ENCODE data around the gene ATP4B.
"Not testable (repeated sequence)": the region's sequence is repeated elsewhere in the genome, so short reads cannot be mapped to it uniquely, and the experiment has no call there.

ATP4B gene

DNA sequence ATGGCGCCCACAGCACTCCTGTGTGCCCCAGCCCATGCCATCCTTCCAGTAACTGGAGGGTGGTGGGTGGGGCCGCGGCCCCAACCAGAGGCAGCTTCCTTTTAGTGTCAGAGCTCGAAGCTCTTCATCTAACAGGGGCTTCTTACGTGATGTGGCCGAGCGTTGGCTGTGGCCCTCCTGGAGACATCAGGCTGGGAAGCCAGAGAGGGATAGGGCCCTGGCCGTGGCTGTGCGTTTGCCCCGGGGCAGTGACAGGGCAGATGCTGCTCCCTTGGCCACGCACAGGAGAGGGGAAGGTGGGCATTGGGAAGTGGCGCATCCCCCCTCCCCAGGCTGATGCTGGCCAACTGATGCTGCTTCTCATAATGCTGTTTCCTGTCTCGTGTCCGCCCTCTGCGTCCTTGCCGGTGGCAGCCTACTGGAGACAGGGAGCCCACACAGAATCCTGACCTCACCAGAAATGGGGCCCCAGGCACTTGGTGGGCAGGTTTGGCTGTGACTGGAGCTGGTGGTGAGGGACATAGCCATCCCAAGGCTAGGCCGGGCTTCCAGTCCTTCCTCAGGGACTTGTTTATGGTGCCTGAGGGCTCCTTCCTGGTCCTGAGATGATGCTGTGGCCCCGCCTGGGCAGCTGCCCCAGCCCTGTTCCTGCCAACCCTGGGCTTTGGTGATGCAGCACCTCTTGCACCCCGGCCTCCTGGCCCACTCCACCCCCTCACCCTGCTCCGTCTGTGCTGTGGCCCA, 34.3 kb downstream of the ATP4B start:
- DNase-seq, result no peak

DNA sequence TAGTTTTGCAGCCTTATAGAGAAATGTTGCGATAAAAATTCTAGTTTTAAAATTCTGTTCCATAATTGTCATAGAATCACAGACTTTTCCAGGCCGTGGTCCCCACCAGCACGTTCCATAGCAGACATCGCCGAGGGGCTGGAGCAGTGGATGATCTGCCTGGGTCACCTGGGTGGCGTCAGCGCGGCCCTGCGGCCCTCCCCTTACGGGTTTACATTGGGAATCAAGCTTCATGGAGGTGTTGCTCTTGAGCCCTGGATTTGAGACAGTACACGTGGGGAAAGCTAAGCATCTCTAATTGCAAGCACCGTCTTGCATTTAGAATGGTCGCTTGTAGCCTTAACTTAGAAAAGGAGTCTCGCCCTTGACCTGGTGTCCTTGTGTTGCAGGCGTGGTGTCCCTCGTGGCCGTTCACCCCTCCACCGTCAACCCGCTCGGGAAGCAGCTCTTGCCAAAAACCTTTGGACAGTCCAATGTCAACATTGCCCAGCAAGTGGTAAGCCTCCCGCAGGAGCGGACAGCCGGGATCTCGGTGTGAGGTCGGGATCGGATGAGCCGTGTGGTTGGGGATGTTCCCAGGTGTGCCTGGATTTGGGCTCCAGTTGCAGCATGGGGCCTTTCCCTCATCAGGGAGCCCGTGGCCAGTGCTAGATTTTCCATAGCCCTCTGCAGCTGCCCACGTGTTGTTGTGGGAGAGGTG, 35.1 kb downstream of the ATP4B start:
- DNase-seq, result no peak

DNA sequence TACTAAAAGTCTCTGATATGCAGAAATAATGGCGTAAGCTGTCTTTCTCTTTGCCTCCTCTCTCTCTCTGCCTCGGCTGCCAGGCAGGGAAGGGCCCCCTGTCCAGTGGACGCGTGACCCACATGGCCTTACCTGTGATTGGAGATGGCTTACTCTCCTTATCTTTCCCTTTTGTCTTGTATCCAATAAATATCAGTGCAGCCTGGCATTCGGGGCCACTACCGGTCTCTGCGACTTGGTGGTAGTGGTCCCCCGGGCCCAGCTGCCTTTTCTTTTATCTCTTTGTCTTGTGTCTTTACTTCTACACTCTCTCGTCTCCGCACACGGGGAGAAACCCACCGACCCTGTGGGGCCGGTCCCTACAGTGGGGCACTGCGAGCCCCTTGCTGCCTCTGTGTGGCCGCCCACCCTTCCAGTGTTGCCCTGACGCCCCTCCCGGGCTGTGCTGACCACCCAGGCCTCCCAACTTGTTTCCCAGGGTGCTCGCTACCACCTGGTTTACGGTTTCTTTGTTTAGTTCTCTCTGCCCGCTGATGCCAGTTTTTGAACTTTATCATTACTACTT, 35.9 kb downstream of the ATP4B start:
- DNase-seq, result not testable (repeated sequence)

DNA sequence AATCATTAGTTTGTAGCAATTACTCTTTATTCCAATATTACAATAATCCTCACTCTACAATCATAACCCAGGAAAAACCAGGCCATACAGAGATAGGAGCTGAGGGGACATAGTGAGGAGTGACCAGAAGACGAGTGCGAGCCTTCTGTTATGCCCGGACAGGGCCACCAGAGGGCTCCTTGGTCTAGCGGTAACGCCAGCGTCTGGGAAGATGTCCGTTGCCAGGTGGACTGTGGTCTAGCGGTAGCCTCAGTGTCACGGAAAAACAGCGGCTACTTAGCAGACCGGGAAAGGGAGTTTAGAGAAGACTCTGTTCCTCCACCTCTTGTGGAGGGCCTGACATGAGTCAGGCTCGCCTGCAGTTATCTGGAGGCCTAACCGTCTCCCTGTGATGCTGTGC, 36.5 kb downstream of the ATP4B start:
- not testable (repeated sequence) for DNase-seq

DNA sequence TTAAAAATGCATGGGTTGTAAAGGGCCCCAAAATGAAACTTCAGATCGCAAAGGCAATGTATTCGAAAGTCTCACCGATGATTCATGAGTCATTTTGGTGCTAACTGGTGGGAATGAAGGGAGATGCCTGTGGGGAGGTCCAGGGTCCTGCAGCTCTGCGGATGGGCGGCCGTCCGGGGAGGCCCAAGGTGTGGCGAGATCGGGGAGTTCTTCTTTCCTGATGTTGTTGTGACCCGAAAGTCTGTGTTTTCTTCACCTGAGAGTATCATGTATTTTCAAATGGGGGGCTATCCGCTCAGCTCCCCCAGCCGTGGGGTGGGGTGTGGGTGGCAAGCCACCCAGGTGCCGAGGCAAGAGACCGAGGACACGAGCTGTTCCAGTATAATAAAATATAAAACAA, 37.0 kb downstream of the ATP4B start:
- no peak for DNase-seq

- DNase-seq, result no peak
These were observed 37.8 kb downstream of the ATP4B start for GRCh38 chr13:113620036-113620796.

DNA sequence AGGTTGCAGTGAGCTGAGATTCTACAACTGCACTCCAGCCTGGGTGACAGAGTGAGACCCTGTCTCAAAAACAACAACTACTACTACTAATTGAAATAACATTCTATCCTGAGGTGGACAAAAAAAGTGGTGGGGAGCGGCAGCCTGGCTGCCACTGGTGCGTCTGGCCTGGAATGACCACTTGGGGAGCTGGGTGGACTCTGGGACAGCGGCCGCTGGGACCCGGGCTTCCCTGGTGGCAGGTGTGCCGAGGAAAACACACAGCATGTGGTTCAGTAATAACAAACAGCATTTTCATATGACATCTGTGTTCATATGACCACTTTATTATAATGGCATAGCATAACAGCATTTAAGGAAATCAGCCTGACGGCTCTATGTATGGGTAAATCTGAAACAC, 39.5 kb downstream of the ATP4B start:
- DNase-seq, result no peak

DNA sequence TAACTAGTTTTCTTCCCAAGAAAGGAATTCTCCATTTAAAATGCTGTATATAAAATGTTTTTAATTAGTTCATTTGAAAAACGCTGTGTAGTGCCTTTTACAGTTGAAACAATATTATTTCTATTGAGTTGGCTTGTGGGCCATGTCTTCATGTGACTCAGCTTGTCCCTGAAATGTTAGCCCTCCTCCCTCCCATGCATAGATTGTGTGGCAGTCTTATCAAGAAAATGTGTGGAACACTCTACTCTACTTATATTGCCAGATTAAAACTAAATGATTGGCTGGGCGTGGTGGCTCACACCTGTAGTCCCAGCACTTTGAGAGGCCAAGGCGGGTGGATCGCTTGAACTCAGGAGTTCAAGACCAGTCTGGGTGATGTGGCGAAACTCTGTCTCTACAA, 40.0 kb downstream of the ATP4B start:
- DNase-seq, result no peak

GRCh38 chr13:113616991-113617749, 40.8 kb downstream of the ATP4B start:
- no peak for DNase-seq

DNA sequence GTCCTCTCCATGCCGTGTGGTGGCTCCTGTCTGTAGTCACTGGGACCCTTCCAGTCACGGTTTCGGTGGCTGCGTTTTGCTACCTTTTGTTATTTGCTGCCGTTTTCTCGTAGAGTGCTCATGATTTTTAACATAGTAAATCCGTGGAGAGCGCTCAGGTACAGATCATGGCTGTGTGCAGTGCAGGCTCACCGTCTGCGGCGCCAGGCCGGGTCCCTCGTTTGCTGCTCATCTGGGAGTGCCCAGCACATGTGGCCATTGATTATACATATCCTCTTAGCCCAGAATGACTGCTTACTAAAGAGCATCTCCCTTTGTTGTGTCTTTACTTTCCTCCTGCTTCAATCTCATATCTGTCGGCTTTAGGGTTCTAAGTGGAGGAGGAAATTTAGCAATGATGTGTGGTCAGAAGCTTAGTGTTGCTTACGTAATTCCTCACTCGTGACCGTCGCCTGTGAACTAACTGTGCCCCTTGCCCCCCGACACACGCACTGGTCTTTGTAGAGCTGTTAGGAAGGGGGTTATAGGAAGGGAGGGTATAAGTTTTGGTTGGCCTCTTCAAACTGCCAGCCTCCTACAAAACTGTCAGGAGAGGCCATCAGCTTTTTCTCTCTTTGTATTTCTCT, 41.6 kb downstream of the ATP4B start:
- DNase-seq, result no peak

GRCh38 chr13:113613789-113614379, 44.1 kb downstream of the ATP4B start:
- DNase-seq, result no peak

DNA sequence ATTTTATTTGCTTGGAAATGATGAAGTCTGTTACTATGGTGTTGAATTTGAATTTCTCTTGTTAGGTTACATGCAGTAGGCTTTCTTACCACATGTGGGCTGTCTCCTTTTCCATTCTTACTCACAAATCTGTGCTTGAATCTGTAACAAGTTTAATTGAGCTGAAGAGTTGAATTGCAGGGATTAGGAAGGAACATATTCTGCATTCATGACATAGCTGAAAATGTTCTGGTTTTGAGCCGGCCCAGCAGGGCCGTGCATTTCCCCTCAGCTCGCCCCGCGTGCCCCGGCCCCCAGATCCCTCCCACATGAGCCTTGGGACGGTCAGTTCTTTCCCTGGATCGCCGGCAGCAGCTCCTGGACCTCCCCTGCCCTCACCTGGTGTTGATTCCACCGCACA, 45.4 kb downstream of the ATP4B start:
- no peak for DNase-seq

DNA sequence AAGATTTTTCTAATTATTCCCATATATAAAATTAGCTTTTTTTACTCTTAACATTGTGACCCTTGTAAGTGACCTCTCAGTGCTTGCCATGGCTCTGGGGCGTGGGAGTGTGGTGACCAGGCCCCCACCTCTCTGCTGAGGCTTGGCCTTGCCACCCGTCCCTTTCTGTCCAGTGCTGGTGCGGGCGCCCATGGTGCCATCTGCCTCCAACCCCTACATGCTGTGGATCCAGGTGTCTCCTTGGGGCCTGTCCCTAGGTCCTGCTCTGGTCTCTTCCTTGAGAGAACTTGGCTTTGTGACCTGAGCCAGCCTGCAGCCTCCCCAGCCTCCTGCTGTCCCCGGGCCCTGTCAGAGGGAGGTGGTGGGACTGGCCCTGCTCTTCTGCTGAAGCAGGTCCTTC, 46.0 kb downstream of the ATP4B start:
- no peak for DNase-seq

DNA sequence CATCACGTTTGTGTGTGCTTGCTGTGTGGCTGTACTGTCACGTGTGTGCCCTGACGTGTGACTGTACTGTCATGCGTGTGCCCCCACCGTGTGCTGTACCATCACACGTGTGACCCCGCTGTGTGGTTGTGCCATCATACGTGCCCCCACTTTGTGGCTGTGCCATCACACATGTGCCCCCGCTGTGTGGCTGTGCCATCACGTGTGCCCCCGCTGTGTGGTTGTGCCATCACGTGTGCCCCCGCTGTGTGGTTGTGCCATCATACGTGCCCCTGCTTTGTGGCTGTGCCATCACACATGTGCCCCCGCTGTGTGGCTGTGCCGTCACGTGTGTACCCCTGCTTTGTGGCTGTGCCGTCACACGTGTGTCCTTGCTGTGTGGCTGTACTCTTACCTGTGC, 47.7 kb downstream of the ATP4B start:
- no peak for DNase-seq

DNA sequence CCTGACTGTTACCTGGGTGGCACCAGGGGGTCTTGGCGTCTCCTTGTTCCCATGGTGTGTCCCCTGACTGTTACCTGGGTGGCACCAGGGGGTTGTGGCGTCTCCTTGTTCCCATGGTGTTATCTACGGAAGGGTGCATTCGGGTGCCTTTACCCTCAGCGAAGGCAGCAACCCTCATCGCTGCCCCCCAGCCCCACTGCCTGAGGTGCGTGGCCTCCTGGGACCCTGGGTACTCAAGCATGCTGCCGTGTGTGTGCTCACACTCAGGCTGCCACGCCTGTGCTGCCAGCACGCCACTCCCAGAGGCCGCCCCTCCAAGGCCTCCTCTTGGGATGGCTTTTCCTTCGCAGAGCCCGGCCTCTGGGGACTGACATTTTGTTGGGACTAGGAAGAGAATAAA, 48.4 kb downstream of the ATP4B start:
- no peak for DNase-seq

DNA sequence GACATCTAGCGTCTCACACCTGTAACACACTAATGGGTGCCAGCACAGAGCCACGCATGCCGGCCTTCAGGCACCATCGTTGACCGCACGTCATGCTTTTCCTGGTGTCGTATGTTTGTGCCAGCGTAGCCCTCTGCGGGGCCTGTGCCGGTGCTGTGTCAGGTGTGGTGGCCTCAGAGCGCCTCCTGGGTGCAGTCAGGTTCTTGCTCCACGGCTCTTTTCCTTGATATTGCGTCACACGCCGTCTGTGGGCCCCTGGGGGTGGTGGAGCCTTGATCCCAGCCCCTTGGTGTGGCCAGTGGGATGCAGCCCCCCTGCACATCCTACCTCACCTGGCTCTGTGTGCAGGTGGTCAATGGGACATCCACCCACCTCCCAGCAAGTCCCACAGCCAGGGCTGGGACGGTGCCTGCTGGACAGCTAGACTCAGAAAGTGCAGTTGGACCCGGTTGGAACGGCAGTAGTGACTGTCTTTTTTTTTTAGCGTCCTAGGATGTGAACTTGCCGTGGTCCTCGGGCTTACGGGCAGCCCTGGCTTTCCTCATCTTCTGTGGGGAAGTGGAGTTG, 48.9 kb downstream of the ATP4B start:
- DNase-seq, result no peak

DNA sequence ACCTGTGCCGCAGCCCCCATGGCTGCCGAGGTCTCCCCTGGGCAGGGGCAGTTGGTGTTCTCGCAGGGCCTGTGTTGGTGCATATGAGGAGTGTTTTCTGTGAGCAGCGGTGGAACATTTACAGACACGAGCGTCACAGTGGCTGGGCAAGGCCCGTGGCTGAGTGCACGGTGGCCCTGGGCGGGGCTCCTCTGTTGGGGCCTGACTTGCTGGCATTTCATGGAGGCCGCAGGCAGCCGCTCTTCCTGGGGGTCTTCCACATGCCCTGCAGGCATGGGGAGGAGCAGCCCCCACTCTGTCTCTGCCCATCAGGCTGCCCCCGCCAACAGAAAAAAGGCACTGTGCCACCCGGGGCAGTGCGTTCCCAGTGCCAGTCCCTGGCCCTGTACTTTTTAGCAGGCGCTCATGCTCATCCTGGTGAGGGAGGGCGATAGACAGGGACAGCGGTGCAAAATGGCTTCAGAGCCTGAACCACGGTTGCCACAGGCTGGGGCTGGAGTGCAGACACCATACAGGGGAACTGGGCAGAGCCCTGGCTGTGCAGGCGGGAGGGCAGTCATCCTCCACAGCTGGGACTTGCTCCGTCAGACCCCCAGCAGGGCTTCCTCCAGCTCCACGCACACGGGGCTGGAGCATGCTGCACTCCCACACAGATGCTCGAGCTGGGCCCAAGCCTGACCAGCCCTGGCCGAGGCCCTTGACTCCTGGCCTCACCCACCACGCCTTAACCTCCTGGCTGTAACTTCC, 49.9 kb downstream of the ATP4B start:
- DNase-seq, result no peak

- DNase-seq, result no peak
These were observed 50.7 kb downstream of the ATP4B start for GRCh38 chr13:113607056-113607888.

- DNase-seq, result no peak
These were observed 52.0 kb downstream of the ATP4B start for GRCh38 chr13:113605866-113606438.

Measured in GOT3 (cell line).